SJCRH30 (cell line): ENCODE results near the gene KDM3A. TPM values are rescaled to one million over a fixed set of nuclear protein-coding genes. Genes with fewer than 3 reads are reported as not detected.

Source experiments
- DNase-seq, 2 experiments: peaks; one replicate each; pipeline ENCODE4 v3.0.0-alpha.2; 2015 to 2020
- H3K27ac ChIP-seq: fragments of 250-450 bp; sonication (Bioruptor Pico); 2 replicates; pipeline ENCODE4 v1.5.1; 2020; ENCODE audit warnings: mild to moderate bottlenecking, moderate library complexity
- H3K27me3 ChIP-seq: fragments of 250-450 bp; sonication (Bioruptor Pico); 2 replicates; pipeline ENCODE4 v1.5.1; 2020; ENCODE audit warnings: mild to moderate bottlenecking, moderate library complexity
- H3K36me3 ChIP-seq: fragments of 250-450 bp; sonication (Bioruptor Pico); 2 replicates; pipeline ENCODE4 v1.5.1; 2020; ENCODE audit warnings: mild to moderate bottlenecking, moderate library complexity
- H3K4me1 ChIP-seq: fragments of 250-450 bp; sonication (Bioruptor Pico); 2 replicates; pipeline ENCODE4 v1.5.1; 2020; ENCODE audit warnings: mild to moderate bottlenecking, moderate library complexity
- H3K4me3 ChIP-seq: fragments of 250-450 bp; sonication (Bioruptor Pico); 2 replicates; pipeline ENCODE4 v1.5.1; 2020; ENCODE audit warnings: mild to moderate bottlenecking, moderate library complexity
- H3K9me3 ChIP-seq: fragments of 250-450 bp; sonication (Bioruptor Pico); replicated peaks from 2 replicates; pipeline ENCODE4 v1.5.1; 2020; ENCODE audit warnings: mild to moderate bottlenecking, moderate library complexity
- total RNA-seq: library from RNA; depleted of rRNA; stranded (reverse); fragments of >200 nt; shearing (Covaris generic); gene quantifications from 2 replicates; pipeline ENCODE4 v1.2.3, GENCODE V29; 2014; rRNA removed

Gene KDM3A, protein sequence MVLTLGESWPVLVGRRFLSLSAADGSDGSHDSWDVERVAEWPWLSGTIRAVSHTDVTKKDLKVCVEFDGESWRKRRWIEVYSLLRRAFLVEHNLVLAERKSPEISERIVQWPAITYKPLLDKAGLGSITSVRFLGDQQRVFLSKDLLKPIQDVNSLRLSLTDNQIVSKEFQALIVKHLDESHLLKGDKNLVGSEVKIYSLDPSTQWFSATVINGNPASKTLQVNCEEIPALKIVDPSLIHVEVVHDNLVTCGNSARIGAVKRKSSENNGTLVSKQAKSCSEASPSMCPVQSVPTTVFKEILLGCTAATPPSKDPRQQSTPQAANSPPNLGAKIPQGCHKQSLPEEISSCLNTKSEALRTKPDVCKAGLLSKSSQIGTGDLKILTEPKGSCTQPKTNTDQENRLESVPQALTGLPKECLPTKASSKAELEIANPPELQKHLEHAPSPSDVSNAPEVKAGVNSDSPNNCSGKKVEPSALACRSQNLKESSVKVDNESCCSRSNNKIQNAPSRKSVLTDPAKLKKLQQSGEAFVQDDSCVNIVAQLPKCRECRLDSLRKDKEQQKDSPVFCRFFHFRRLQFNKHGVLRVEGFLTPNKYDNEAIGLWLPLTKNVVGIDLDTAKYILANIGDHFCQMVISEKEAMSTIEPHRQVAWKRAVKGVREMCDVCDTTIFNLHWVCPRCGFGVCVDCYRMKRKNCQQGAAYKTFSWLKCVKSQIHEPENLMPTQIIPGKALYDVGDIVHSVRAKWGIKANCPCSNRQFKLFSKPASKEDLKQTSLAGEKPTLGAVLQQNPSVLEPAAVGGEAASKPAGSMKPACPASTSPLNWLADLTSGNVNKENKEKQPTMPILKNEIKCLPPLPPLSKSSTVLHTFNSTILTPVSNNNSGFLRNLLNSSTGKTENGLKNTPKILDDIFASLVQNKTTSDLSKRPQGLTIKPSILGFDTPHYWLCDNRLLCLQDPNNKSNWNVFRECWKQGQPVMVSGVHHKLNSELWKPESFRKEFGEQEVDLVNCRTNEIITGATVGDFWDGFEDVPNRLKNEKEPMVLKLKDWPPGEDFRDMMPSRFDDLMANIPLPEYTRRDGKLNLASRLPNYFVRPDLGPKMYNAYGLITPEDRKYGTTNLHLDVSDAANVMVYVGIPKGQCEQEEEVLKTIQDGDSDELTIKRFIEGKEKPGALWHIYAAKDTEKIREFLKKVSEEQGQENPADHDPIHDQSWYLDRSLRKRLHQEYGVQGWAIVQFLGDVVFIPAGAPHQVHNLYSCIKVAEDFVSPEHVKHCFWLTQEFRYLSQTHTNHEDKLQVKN (N-terminal part only)
- total RNA-seq = 34.8 and 38.7 TPM in 2 replicates

DNA sequence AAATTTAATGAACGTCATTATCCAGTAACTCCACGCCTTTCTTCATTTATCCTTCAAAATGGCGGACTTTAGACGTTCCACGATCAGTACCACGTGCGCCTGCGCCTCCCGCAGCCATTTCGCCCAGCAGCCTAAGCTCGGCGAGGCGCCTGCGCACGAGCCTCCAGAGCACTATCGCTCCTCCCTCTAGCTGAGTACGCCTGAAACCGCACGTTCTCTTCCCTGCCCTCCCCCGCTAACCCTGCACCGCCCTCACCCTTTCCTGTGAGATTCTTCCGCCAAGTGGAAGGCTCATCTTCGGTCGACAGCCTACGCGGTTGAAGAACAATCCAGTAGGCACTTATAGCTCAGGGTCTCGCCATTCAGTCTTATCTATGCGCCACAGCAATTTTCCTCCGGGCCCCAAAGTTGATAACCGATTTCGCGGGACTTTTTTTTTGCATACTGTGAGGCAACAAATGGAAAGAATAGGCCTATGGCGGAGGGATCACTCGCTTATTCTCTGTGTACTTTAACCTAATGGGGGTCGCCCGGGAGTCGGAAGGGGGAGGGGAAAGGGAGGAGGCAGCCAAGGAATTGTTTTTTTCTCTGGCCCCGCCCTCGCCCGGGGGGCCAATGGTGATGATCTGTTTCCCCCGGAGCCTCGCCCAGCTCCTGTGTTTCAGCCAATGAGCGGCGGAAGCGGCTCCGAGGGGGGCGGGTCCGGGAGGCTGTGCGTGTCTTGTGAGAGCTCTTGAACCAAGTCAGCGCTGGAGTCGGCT, at the start of gene KDM3A:
Gene KDM3A, plus strand, starts transcription at position 741 of the 761 bp plus-strand sequence. CDS start 677 bp downstream, outside the sequence.
- Histone ChIP-seq H3K36me3 (no peaks in the 10 kb centered on the region), H3K4me3 (peak within 1 kb of the TSS; percentile 72), H3K27me3 (no peaks in the 10 kb centered on the region), H3K27ac (peak within 1 kb of the TSS; percentile 96), H3K9me3 (peaks cover 14% of the 10 kb centered on the region), H3K4me1 (peaks cover 4% of the 10 kb centered on the region; the same call in 1 of the 2 replicates)
- DNase-seq = peak; percentile 100

DNA sequence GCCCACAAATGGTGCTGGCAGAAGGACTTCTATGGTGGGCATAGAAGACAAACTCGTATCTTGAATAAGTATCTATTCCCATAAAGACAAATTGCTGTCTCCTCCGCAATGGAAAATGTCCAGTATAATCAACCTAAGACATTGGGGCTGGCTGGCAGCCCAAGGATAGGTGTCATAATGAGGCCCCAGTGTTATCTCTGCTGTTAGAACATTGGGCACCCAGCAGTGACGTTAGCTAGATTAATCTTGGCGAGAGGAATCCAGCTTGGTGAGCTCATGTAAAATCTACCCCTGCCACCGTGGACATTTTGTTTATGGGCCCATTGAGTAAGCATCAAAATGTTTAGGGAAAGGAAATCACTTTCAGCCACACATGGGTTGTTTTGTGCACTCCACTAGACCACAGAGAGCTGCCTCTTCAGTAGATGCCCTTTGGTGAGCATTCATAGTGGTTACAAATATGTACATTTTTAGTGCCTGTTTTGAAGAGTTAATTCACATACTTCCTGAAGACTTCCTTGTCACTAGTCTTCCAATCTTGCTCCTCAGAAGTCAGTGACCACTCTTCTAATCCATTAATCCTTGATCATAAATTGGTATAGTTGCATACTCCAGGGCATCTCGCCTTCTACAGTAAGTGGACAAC, 48.2 kb upstream of the KDM3A start:
- peak in 1 of 2 experiments; percentile 16 for DNase-seq
- H3K27me3 ChIP-seq = no peaks in the 10 kb centered on the region
- H3K36me3 ChIP-seq = no peaks in the 10 kb centered on the region
- no peaks in the 10 kb centered on the region for H3K9me3 ChIP-seq
- H3K27ac ChIP-seq = peak overlapping the region; percentile 61
- no peak overlapping the region for H3K4me3 ChIP-seq
- H3K4me1 ChIP-seq = peaks cover 25% of the 10 kb centered on the region

DNA sequence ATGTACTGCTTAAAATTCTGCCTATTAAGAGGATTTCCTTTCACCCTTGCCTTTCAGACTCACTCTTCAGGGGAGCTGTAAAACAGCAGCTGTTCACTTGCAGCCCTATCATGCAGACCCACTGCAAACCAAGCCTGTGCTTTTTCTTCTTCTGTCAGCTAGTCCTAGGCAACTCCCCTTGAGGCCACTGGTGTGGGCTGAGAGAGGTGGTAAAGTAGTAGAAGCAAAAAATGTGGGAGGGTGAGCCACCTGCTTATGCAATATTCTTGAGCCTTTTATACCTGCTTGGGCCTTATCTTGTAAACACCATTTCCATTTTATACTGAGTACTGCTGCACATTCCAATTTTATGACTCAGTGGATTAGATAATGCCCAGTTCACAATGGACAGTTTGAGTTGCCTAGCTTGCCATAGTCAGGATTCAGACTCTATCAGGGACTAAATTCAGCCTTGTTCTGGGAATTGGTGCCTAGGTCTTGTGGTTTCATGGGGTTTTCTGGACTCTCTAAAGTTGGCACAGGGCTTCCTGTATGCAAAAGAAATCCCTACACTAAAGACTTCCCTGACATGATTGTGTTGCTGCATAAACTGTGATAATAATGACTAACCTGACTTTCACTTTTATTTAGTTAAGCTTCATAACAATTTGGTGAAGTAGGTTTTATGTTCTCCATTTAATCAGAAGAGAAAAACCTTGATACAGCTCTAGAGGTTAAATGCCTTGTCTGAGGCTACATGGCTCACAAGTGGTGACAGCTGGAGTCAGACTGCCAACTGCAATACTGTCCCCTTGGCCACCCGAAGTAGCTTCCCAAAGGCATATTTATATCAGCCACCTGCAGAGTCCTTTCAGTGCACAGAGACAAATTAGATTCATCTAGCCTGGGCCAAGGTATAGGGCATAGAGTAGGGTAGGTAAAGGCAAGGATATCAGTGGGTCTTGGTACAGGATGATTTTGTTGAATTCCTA, 47.4 kb upstream of the KDM3A start:
- peak; percentile 75 to 89 for DNase-seq
- Histone ChIP-seq H3K4me3 (no peak overlapping the region), H3K4me1 (peaks cover 28% of the 10 kb centered on the region), H3K27me3 (no peaks in the 10 kb centered on the region), H3K36me3 (no peaks in the 10 kb centered on the region), H3K9me3 (no peaks in the 10 kb centered on the region), H3K27ac (peak overlapping the region; percentile 61)

DNA sequence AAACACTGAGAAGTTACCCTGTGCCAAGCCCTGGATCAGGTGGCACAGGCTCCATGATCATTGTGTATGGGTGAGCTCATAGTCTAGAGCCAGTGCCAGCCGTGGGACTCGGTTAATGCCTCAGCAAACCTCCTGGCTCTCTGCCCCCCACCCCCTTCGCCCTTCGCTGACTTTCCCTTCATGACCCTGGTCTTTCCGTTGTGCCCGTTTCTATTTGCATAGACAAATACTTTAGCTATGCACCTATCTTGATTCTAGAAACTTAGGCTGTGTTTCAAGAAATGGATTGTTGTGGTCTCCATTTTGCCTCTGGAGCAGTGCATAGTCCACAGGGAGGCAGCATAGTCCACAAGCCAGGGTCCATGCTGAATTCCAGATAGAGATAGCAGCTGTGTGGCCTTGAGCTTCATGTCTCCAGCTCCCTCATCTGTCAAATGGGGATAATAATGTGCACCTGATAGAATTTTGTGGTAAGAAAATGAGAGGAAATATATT, 44.8 kb upstream of the KDM3A start:
- DNase-seq = peak; percentile 41 to 67
- no peak overlapping the region for H3K27ac ChIP-seq
- no peaks in the 10 kb centered on the region for H3K36me3 ChIP-seq
- no peaks in the 10 kb centered on the region for H3K27me3 ChIP-seq
- H3K9me3 ChIP-seq = no peaks in the 10 kb centered on the region; the same call in 1 of the 2 replicates
- peaks cover 34% of the 10 kb centered on the region for H3K4me1 ChIP-seq
- no peak overlapping the region for H3K4me3 ChIP-seq

DNA sequence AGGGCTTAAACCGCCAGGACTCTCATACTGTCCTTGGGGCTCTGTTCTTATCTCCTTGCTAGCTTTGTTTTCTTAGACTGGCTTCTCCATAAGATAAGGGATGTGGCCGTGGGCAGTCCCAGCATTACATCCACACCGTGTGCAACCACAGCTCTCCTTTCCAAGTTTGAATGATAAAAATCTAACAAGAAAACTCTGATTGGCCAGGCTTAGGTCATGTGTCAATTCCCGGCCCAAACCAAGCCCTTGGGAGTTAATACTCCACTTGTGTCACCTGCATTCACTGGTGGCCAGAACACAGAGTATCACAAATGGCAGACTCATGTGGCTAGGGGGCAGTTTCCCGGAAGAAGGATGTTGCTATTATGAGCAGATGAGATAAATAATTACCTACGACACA, 43.2 kb upstream of the KDM3A start:
- H3K36me3 ChIP-seq = no peaks in the 10 kb centered on the region
- no peaks in the 10 kb centered on the region; the same call in 1 of the 2 replicates for H3K9me3 ChIP-seq
- H3K4me3 ChIP-seq = no peak overlapping the region
- DNase-seq = no peak
- no peaks in the 10 kb centered on the region for H3K27me3 ChIP-seq
- peaks cover 26% of the 10 kb centered on the region for H3K4me1 ChIP-seq
- H3K27ac ChIP-seq = no peak overlapping the region

DNA sequence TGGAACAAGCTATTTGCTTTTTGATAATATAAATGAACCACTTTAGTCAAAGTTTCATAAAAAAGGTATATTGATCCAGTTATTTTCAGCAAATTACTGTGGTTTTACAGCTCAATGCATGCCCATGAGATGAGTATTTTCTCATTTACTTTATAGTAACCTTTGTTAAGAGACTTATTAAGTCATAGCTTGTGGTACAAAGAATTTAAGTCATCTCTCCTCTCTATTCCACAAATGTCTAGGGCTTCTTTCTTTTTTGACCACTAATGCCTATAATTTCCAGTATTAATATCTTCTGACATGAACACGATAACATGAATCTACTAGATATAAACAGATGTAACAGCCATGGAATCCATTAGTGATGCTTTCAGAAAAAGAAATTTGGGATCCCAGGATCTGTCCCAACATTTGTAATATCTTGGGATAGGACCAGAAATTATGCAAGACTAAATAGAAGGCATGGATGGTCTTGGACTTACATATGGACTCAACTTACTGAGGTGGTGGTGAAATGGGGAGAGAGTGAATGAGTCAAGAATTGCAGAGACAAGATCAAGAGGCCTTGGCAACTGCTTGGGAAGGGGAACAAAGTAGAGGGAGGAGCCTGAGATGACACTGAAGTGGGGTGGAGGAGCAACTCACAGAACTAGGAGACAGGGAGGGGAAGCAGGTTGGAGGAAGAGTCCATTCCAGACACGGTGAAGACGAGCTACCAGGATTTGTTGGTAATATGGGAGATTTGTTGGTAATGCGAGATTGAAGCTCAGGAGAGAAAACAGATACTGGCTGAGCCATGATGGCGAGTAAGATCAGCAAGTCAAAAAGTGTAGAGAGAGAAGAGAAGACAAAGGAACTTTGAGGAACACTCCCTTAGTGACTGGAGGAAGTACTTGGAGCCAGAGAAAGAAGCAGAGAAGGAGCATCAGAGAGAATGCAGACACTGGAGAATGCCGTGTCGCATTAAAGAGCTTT, 42.4 kb upstream of the KDM3A start:
- Histone ChIP-seq H3K4me3 (no peak overlapping the region), H3K27me3 (no peaks in the 10 kb centered on the region), H3K4me1 (peaks cover 18% of the 10 kb centered on the region), H3K27ac (no peak overlapping the region), H3K36me3 (no peaks in the 10 kb centered on the region), H3K9me3 (no peaks in the 10 kb centered on the region; the same call in 1 of the 2 replicates)
- DNase-seq = no peak

DNA sequence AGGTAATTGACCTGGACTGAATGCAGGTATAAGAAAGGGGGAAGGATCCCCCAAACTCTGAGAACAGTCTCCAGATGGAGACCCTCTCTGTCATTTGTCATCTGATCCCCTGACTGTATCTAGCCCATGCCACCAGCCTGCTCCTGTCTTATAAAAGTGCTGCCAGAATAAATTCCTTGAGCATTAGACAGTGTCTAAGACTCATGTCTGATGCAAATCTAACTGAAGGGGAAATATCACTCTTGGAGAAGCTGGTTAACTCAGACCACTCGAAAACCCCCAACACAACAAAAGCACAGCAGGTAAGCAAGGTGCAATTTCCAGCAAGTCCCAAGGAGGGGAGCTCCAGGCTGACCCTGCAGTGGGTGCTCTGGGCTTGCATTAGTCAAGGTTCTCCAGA, 40.9 kb upstream of the KDM3A start:
- no peaks in the 10 kb centered on the region for H3K27me3 ChIP-seq
- no peak overlapping the region for H3K4me3 ChIP-seq
- no peaks in the 10 kb centered on the region for H3K36me3 ChIP-seq
- no peak overlapping the region for H3K27ac ChIP-seq
- H3K4me1 ChIP-seq = peaks cover 9% of the 10 kb centered on the region; the same call in 1 of the 2 replicates
- H3K9me3 ChIP-seq = no peaks in the 10 kb centered on the region; the same call in 1 of the 2 replicates
- no peak for DNase-seq

DNA sequence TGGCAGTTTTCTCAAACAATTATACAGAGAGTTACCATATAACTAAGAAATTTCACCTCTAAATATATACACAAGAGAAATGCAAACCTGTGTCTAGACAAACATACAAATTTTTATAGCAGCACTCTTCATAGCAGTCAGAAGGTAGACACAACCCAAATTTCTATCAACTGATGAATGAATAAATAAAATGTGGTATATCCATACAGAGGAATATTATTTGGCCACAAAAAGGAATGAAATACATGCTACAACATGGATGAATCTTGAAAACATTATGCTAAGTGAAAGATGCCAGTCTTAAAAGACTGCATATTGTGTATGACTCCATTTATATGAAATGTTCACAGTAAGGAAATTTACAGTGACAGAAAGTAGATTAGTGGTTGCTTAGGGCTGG, 30.6 kb upstream of the KDM3A start:
- Histone ChIP-seq H3K36me3 (no peaks in the 10 kb centered on the region), H3K27ac (no peak overlapping the region), H3K9me3 (no peaks in the 10 kb centered on the region; the same call in 1 of the 2 replicates), H3K27me3 (no peaks in the 10 kb centered on the region), H3K4me1 (peaks cover 11% of the 10 kb centered on the region), H3K4me3 (no peak overlapping the region)
- DNase-seq = no peak

DNA sequence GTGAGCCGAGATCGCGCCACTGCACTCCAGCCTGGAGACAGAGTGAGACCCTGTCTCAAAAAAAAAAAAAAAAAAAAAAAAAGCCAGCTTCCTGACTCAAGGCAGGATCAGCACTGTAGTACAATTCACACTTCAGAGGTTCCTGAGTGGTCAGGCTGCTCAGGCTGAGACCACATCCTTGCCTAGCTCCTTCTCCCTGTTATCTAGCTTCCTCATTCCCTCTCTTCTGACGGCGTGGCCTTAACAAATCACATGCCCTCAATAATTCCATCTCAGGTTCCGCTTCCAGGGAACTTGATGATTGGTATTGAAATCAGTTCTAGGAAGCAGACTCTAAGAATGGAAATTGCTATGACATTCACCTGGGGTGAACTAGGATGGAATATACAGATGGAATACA, 29.8 kb upstream of the KDM3A start:
- no peak overlapping the region for H3K27ac ChIP-seq
- no peak for DNase-seq

DNA sequence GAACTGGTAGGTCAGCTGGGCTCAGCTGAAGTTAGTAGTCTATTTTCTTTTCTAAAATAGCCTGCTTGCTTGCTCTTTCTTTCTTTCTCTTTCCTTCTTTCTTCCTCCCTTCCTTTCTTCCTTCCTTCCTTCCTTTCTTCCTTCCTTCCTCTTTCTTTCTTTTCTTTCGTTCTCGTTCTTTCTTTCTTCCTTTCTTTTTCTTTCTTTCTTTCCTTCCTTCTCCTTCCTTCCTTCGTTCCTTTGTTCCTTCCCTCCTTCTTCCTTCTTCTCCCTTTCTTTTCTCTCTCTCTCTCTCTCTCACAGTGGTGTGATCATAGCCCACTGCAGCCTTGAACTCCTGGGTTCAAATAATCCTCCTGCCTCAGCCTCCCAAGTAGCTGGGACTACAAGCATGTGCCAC, 29.2 kb upstream of the KDM3A start:
- DNase-seq = no peak
- Histone ChIP-seq H3K36me3 (no peaks in the 10 kb centered on the region), H3K9me3 (no peaks in the 10 kb centered on the region; the same call in 1 of the 2 replicates), H3K27ac (no peak overlapping the region), H3K27me3 (no peaks in the 10 kb centered on the region), H3K4me3 (no peak overlapping the region), H3K4me1 (peaks cover 14% of the 10 kb centered on the region)

More for the DNA sequence above, 29.8 kb upstream of the KDM3A start:
- Histone ChIP-seq H3K9me3 (no peaks in the 10 kb centered on the region; the same call in 1 of the 2 replicates), H3K27me3 (no peaks in the 10 kb centered on the region), H3K36me3 (no peaks in the 10 kb centered on the region), H3K4me1 (peaks cover 14% of the 10 kb centered on the region), H3K4me3 (no peak overlapping the region)

DNA sequence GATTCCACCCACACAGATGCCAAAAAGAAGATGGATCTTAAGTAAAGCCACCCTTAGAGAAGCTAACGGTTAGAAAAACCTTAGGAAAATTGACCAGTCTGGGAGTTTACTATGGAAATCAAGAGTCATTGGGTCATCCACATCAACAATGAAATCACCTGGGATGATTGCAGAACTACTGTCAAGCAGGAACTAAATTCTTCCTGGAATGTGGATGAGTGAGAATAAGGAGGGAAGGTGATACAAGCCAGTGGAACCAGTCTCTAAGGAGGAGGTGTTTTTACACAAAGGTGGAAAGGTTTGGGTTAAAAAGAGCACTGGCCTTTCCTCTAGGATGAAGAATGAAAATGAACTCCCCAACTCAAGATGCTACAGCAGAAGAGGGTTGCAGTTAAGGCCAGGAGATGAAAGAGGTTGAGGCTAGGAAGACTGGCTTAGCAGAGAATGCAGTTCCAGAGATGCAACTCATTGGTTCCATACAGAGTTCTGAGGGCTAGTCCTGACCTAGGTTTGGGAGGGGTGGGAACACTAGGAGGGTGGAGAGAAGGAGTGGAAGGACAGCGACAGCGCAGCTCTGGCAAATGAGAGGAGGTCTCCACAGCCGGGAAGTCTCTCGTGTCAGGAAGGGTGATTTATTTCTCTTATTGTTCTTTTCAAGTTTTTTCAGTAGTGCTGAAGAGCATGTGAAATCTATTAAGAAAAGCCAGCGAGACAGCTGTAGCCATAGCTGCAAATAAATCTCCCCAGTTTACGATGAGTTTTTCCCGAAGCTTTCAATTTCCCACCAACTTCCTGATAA, 27.7 kb upstream of the KDM3A start:
- no peaks in the 10 kb centered on the region for H3K36me3 ChIP-seq
- H3K4me3 ChIP-seq = peak overlapping the region; percentile 48
- peaks cover 14% of the 10 kb centered on the region for H3K4me1 ChIP-seq
- no peaks in the 10 kb centered on the region; the same call in 1 of the 2 replicates for H3K9me3 ChIP-seq
- DNase-seq = peak; percentile 66 to 86
- peak overlapping the region; percentile 40 for H3K27ac ChIP-seq
- H3K27me3 ChIP-seq = no peaks in the 10 kb centered on the region
